Chondrocyte (in vitro differentiated cells): ENCODE data around the gene DEFB128. TPM values are rescaled to one million over a fixed set of nuclear protein-coding genes. Genes with fewer than 3 reads are reported as not detected.

Experiments used
- DNase-seq: peaks from one replicate; pipeline ENCODE4 v3.0.0; 2021; ENCODE audit warnings: mixed read lengths, low spot score
- H3K27ac Mint-ChIP-seq: one replicate; pipeline ENCODE4 v1.8.0; 2021; ENCODE audit warnings: mild to moderate bottlenecking, moderate library complexity, mixed read lengths; ENCODE audit not compliant: unreplicated experiment
- H3K27me3 Mint-ChIP-seq: 2 replicates; pipeline ENCODE4 v1.8.0; 2021; ENCODE audit warnings: low read depth, mixed read lengths
- H3K36me3 Mint-ChIP-seq: 2 replicates; pipeline ENCODE4 v1.8.0; 2021; ENCODE audit warnings: low read depth, mixed read lengths
- H3K4me1 Mint-ChIP-seq: 2 replicates; pipeline ENCODE4 v1.8.0; 2021; ENCODE audit warnings: low read depth, mild to moderate bottlenecking, mixed read lengths
- H3K4me3 Mint-ChIP-seq: one replicate; pipeline ENCODE4 v1.8.0; 2021; ENCODE audit warnings: mild to moderate bottlenecking, moderate library complexity, mixed read lengths; ENCODE audit not compliant: unreplicated experiment
- H3K9me3 Mint-ChIP-seq: 2 replicates; pipeline ENCODE4 v1.8.0; 2021; ENCODE audit warnings: low read depth, mixed read lengths
- CTCF ChIP-seq: fragments of 200-600 bp; sonication (generic); IDR thresholded peaks from 2 replicates; pipeline ENCODE4 v1.5.0; 2021; ENCODE audit warnings: antibody characterized with exemption, mild to moderate bottlenecking, moderate library complexity
- long read RNA-seq: library from polyadenylated mRNA; stranded (forward); transcript quantifications from one replicate; pipeline ENCODE4 v2.0.0, GENCODE V29; 2021
- total RNA-seq: library from RNA; stranded (reverse); gene quantifications from 3 replicates; pipeline ENCODE4 v1.2.1, GENCODE V29; 2021

Gene DEFB128
- not detected in 3 replicates for total RNA-seq
- long read RNA-seq, result 0 reads

GRCh38 chr20:189611-190010 lies at the start of gene DEFB128:
DEFB128 (minus strand) TSS chr20:189711; CDS start chr20:189623, 88 bp downstream.
- no peaks in the 10 kb centered on the region for H3K36me3 Mint-ChIP-seq
- H3K4me3 Mint-ChIP-seq, result no peak within 1 kb of the TSS
- no peak within 1 kb of the TSS for H3K27ac Mint-ChIP-seq
- H3K4me1 Mint-ChIP-seq, result no peaks in the 10 kb centered on the region
- peaks cover 13% of the 10 kb centered on the region for H3K9me3 Mint-ChIP-seq
- H3K27me3 Mint-ChIP-seq, result peaks cover 26% of the 10 kb centered on the region
- DNase-seq, result no peak
- no peak for TF ChIP-seq CTCF

GRCh38 chr20:237929-238328 lies 48.4 kb upstream of the DEFB128 start:
- no peak for TF ChIP-seq CTCF
- no peak for DNase-seq
- Mint-ChIP-seq H3K36me3 (no peaks in the 10 kb centered on the region), H3K27me3 (peaks cover 35% of the 10 kb centered on the region), H3K27ac (no peak overlapping the region), H3K4me1 (no peaks in the 10 kb centered on the region), H3K4me3 (no peak overlapping the region), H3K9me3 (no peaks in the 10 kb centered on the region)

- no peak overlapping the region for H3K27ac Mint-ChIP-seq
- no peaks in the 10 kb centered on the region for H3K4me1 Mint-ChIP-seq
- H3K36me3 Mint-ChIP-seq, result no peaks in the 10 kb centered on the region
- H3K27me3 Mint-ChIP-seq, result peaks cover 32% of the 10 kb centered on the region
- no peak overlapping the region for H3K4me3 Mint-ChIP-seq
- no peak for TF ChIP-seq CTCF
- DNase-seq, result no peak
- H3K9me3 Mint-ChIP-seq, result no peaks in the 10 kb centered on the region
These were observed 48.0 kb upstream of the DEFB128 start for GRCh38 chr20:237489-237888.

- H3K4me1 Mint-ChIP-seq, result no peaks in the 10 kb centered on the region
- no peaks in the 10 kb centered on the region for H3K36me3 Mint-ChIP-seq
- no peak overlapping the region for H3K27ac Mint-ChIP-seq
- peaks cover 24% of the 10 kb centered on the region for H3K27me3 Mint-ChIP-seq
- H3K4me3 Mint-ChIP-seq, result no peak overlapping the region
- H3K9me3 Mint-ChIP-seq, result peaks cover 3% of the 10 kb centered on the region
- TF ChIP-seq CTCF, result peak; percentile 70
- no peak for DNase-seq
These were observed 46.4 kb upstream of the DEFB128 start for GRCh38 chr20:235891-236290.

- Mint-ChIP-seq H3K4me3 (no peak overlapping the region), H3K27ac (no peak overlapping the region), H3K27me3 (peaks cover 42% of the 10 kb centered on the region), H3K4me1 (no peaks in the 10 kb centered on the region), H3K9me3 (peaks cover 3% of the 10 kb centered on the region), H3K36me3 (no peaks in the 10 kb centered on the region)
- DNase-seq, result no peak
- no peak for TF ChIP-seq CTCF
These were observed 38.1 kb upstream of the DEFB128 start for GRCh38 chr20:227439-228105.
